HuH-7 (cell line): ENCODE results near the gene HOXA7.

Source experiments
- DNase-seq: peaks from one replicate; pipeline ENCODE4 v3.0.0; 2011; ENCODE audit warnings: low spot score

Gene HOXA7

DNA sequence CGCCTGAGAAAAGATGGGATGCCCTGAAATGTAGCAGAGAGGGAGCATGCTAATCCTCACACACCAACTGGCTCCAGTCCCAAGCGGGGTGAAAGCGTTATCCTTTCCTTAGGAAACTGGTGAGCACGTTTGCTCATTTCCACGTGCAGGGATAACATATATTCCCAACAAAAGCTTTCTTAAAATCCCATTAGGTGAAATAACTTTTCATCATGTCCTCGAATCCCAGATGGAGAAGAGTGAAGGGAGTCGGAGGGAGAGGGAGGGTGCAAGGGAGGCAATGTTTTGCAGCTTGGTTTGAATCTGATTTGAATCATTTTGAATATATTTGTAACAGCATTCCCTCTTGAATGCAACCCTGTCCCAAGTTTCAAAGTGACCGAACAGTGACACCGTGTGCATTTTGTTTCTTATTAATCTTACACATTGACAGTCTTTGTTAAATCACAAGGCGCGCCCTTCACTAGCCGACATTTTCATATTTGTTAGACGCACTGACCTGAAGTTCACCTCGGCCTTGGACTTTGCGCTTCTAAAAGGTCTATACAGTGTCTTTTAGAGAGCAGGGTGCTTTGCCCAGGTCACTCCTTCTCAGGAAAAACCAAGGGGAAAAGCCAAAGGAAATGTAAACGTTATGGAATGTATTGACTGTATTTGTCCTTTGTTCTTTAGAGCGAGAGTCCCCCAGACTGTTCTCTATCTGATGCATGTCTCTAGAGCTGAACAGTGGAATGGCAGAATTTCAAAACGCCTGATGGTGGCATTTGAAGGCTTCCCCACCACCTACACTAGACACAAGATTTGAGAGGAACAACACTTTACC lies 22.9 kb downstream of the HOXA7 start:
- peak; percentile 15 for DNase-seq

DNA sequence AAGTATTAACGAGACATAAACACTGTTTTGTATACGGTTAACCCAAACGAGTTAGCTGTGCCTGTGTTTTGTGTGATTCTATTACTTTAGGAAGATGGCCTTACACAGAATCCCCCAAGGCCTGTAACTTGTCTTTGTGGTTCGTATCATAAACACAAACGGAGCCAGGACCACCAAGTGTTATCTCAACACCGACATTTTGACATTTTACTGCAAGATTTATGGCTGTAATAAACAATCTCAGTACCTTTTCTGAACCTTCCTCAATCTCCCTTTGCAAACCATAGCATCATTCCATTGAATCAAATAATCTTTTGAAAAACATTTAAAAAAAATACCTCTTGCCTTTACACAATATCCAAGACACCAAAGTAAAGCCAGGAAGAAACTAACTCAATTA lies 23.5 kb downstream of the HOXA7 start:
- DNase-seq: no peak

- no peak for DNase-seq
Observed at GRCh38 chr7:27132214-27132613, 24.3 kb downstream of the HOXA7 start.

DNA sequence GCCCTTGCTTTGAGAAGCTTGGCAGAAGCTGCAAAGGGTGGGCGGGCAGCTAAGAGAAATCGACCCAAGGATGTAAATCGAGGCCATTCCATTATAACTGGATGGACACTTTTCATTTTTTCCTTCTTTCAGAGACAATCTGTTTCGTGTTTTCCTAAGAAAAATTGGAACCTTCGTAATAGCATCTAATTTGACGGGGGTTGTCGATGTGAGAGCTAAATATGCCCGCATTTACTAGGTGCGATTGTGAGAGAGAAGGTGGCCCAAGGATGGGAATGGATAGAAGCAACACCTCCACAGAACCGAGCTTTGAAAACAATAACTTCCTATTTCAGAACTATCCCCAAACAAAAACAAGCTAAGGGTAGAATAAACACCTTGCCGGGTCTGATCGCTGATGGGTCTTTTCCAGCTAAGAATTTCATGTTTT lies 25.1 kb downstream of the HOXA7 start:
- no peak for DNase-seq

GRCh38 chr7:27130540-27131389 lies 25.7 kb downstream of the HOXA7 start, which contains the start of gene HOXA4:
Gene HOXA4, minus strand, starts transcription at chr7:27130757. Its CDS starts 24 bp downstream, at chr7:27130733.
- peak; percentile 93 for DNase-seq

GRCh38 chr7:27129729-27130539 lies 26.5 kb downstream of the HOXA7 start:
- DNase-seq: no peak

GRCh38 chr7:27128776-27129728 lies 27.4 kb downstream of the HOXA7 start:
- no peak for DNase-seq

- no peak for DNase-seq
Observed at GRCh38 chr7:27128034-27128433, 28.4 kb downstream of the HOXA7 start.

DNA sequence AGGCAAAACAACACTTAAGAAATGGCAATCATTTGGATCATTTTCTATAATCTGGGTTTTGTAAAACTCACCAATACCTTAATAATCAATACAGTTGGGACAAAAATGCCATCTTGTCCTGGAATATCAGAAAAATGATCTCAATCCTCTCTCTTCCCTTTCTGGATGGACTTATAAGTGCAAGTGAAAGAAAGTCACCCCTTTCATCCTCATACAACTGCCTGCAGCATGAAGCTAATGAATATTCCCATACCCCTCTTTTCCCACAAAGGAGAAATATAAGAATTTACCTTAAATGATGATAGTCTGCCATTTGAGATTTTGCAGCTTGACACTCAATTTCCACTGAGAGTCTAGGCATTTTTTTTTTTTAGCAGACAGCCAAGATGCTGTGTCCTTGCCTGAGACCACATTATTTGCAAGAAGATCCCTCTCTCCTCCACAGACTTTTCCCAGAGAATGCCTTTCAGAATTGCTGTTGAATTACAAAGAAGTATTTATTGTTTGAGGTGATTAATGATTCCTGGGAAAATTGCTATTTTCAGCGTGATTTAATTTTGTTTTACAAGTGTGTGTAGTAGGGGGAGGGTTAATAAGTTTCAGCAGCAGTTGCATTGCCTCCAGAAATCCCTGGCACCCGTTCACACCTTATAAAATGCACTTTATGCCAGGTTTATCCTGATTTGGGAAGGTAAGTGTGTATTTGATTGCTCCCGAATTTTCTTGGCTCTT lies 29.7 kb downstream of the HOXA7 start:
- DNase-seq: no peak

DNA sequence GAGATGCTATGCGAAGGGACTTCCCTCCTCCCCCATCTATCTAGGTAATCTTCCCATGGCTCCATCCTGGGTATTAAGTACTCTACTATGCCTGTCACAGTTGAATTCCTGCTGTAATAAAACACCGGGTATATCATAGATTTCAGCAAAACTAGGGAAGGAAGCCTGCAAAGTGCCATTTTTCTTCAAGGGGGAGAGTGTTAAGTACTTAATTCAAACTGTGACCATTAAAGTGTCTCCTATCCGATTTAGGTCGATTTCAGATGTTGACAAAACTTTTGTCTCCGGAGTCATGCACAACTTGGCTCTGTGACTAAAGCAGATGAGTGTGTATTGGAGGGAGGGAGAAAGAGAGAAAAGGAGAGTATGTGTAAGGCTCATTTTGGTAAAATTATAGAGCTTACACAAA lies 30.5 kb downstream of the HOXA7 start:
- no peak for DNase-seq

GRCh38 chr7:27124902-27125689 lies 31.4 kb downstream of the HOXA7 start:
- DNase-seq: no peak

GRCh38 chr7:27124096-27124901 lies 32.2 kb downstream of the HOXA7 start:
- no peak for DNase-seq

DNA sequence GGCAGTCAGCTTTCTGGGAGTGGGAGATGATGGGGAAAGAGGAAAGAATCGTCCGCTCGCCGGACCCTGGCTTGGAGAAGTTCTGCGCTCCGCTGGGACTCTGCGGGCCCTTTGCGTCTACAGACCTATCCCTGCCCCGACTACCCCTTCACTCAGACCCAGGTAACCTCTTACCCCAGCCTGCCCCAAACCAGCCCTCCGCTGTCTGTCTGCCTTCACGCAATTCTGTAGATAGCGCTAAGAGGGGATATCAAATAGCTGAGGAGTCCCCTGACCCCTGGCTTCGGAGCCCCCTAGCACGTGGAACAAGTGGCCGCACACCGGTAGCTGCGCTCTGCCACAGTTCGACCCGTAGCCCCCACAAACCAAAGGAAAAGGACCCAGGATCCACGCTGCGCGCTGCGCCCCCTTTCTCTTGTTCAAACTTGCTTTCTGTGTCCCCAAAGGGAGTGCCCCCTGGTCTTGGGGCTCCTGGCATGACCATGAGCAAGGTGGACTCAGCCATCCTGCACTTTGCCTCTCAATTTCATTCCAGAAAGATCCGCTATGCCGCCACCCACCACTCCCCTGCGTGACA lies 32.9 kb downstream of the HOXA7 start:
- DNase-seq: no peak

DNA sequence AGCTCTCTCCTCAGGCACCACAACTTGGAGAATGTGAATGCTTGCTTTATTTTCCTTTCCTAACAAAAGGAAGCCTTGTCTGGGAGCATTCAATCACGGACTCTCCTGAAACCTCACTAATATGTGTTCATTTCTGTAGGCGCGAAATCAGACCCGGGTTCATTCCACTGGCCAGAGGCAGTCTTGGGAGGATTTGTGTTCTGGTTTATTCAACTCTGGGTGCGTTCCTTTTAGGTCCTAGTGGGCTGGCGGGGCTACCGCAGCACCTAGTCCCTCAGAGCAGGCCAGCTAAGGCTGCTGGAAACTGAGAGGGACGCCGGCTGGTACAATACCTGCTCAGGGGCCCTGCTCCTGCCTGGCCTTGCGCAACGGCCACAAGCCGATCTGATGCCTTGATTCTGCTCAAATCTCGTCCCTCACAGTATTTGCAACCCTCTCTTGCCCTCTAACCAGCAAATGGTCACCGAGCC lies 33.4 kb downstream of the HOXA7 start:
- DNase-seq: no peak

GRCh38 chr7:27122077-27122910 lies 34.2 kb downstream of the HOXA7 start:
- peak; percentile 73 for DNase-seq

- no peak for DNase-seq
Observed at GRCh38 chr7:27121684-27122076, 34.8 kb downstream of the HOXA7 start.

- DNase-seq: no peak
Observed at GRCh38 chr7:27119412-27119911, 37.0 kb downstream of the HOXA7 start.
